Neural cell (in vitro differentiated cells): ENCODE data around the gene P4HTM. TPM values are rescaled to one million over a fixed set of nuclear protein-coding genes. Genes with fewer than 3 reads are reported as not detected.

Experiments
- polyA plus RNA-seq: library from polyadenylated mRNA; depleted of rRNA; stranded (reverse); fragments of >200 nt; gene quantifications from 2 replicates; pipeline ENCODE4 v1.2.3, GENCODE V29; 2014
- small RNA-seq, 3 experiments: library from RNA; depleted of rRNA; stranded (forward); fragments of <200 nt; gene quantifications; one replicate each; pipeline ENCODE3, GENCODE V24; 2012

The P4HTM gene
- polyA plus RNA-seq, 1 donor from 2014 or later = 97.3 TPM

Small RNA genes within 50 kb of the gene (small RNA-seq; reads per million reads assigned to genes)
- gene MIR191 = 47,240 to 56,256 (median 54,573) reads per million in 3 experiments
- 1,365 to 2,958 (median 2,632) reads per million in 3 experiments for gene MIR425

Other genes with a start within 250 kb of the P4HTM start
- 23.8 and 26.1 TPM in 2 replicates for gene PRKAR2A, start 142.4 kb upstream of the P4HTM start, polyA plus RNA-seq
- 1.5 and 7.1 TPM in 2 replicates for gene SLC25A20, start 91.4 kb upstream of the P4HTM start, polyA plus RNA-seq
- 148 and 153 TPM in 2 replicates for gene ARIH2, start 71.4 kb upstream of the P4HTM start, polyA plus RNA-seq
- gene WDR6, start 17.1 kb downstream of the P4HTM start, polyA plus RNA-seq = 315 and 326 TPM in 2 replicates
- 121 and 145 TPM in 2 replicates for gene DALRD3, start 28.3 kb downstream of the P4HTM start, polyA plus RNA-seq
- 36.2 and 49.0 TPM in 2 replicates for gene NDUFAF3, start 31.9 kb downstream of the P4HTM start, polyA plus RNA-seq
- gene IMPDH2, start 39.2 kb downstream of the P4HTM start, polyA plus RNA-seq = 137 and 148 TPM in 2 replicates
- 87.5 and 122 TPM in 2 replicates for gene QRICH1, start 103.8 kb downstream of the P4HTM start, polyA plus RNA-seq
- gene QARS1, start 114.5 kb downstream of the P4HTM start, polyA plus RNA-seq = 174 and 212 TPM in 2 replicates
- 58.5 and 62.0 TPM in 2 replicates for gene USP19, start 130.6 kb downstream of the P4HTM start, polyA plus RNA-seq
- 2.0 and 15.9 TPM in 2 replicates for gene LAMB2, start 142.8 kb downstream of the P4HTM start, polyA plus RNA-seq
- gene CCDC71, start 176.1 kb downstream of the P4HTM start, polyA plus RNA-seq = 14.8 and 25.7 TPM in 2 replicates
- 64.2 and 65.1 TPM in 2 replicates for gene KLHDC8B, start 181.4 kb downstream of the P4HTM start, polyA plus RNA-seq